ENCODE results near the gene PGPEP1.

Gene PGPEP1

DNA sequence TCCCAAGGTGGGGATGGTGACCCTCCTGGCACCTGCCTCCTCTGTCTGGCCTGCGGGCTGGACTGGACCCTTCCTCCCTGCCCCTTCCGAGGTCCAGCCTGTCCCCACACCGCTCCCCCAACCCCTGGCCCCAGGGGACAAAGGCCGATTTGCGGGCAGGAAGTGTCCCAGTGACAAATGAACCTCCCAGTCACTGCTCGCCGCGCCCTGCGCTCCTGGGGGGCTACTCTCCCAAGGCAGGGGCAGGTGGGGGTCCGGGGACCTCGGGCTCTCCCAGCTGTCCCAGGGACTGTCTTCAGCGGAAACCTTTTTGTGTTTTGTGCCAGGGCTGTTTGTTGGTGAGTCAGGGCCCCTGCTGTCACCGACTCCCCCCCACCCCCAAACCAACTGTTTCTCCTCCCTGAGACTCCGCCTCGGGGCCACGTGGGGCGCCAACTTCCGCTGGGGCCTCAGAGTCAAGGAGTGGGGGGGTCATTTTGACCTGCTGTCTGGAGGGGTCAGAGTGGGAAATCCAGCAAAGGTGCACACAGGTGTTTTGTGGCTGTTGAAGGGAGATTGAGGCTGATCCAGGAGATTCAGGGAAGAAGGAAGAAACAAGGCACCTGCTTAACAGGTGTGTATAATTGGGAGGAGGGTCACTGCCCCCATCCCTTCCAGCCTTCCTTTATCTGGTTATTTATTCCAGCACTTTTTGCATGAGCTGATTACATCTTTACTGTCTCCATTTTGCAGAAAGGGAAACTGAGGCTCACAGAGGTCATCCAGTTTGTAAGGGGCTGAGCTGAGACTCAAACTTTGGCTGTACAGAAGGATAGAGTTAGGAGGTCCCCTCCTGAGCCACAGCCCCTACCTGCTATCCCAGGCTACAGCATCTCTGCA is 831 bp downstream of the PGPEP1 start:
- peaks cover 16% of the 10 kb centered on the region for H3K4me1 Mint-ChIP-seq
- peak overlapping the region in 2 of 3 experiments; percentile 10 to 20 for H3K27ac Mint-ChIP-seq
- H3K4me3 Mint-ChIP-seq: peak overlapping the region; percentile 74 to 84 (median 75)
- peaks cover 4% of the 10 kb centered on the region for H3K36me3 Mint-ChIP-seq (ENCODE audit: low read depth)
- peaks cover 4% of the 10 kb centered on the region for H3K27me3 Mint-ChIP-seq (ENCODE audit: low read depth)
- TF ChIP-seq, protein P1, sequence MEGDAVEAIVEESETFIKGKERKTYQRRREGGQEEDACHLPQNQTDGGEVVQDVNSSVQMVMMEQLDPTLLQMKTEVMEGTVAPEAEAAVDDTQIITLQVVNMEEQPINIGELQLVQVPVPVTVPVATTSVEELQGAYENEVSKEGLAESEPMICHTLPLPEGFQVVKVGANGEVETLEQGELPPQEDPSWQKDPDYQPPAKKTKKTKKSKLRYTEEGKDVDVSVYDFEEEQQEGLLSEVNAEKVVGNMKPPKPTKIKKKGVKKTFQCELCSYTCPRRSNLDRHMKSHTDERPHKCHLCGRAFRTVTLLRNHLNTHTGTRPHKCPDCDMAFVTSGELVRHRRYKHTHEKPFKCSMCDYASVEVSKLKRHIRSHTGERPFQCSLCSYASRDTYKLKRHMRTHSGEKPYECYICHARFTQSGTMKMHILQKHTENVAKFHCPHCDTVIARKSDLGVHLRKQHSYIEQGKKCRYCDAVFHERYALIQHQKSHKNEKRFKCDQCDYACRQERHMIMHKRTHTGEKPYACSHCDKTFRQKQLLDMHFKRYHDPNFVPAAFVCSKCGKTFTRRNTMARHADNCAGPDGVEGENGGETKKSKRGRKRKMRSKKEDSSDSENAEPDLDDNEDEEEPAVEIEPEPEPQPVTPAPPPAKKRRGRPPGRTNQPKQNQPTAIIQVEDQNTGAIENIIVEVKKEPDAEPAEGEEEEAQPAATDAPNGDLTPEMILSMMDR (IDR thresholded peaks at IDR 0.05; ENCODE audit: unreplicated experiment in 3 of 3): no peak
- no peaks in the 10 kb centered on the region for H3K9me3 Mint-ChIP-seq

DNA sequence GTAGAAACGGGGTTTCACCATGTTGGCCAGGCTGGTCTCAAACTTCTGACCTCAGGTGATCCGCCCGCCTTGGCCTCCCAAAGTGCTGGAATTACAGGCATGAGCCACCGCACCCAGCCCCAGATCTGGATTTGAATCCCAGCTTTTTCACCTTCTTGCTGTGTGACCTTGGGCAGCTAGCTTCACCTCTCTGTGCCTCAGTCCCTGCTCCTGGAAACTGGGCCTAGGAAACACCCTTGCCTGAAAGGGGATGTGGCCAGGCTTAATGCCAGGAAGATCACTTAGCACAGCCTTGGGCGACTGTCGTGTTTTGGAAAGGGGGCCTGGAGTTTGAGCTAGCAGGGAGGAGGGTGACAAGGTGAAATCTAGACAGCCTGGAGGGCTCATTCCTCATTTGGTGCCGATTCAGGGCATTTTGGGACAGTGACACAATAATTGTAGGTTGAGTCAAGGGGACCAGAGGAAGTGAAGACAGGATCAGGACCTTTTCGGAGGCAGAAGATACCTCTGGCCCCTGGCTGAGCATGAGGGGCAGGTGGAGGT is 1.8 kb downstream of the PGPEP1 start:
- Mint-ChIP-seq H3K27me3 (ENCODE audit: low read depth) (peaks cover 2% of the 10 kb centered on the region), H3K36me3 (ENCODE audit: low read depth) (peaks cover 7% of the 10 kb centered on the region), H3K4me1 (peaks cover 20% of the 10 kb centered on the region), H3K9me3 (no peaks in the 10 kb centered on the region), H3K27ac (peak overlapping the region in 2 of 3 experiments; percentile 51 to 65), H3K4me3 (peak overlapping the region; percentile 74 to 84 (median 75))
- TF ChIP-seq, protein P1 (IDR thresholded peaks at IDR 0.05; ENCODE audit: unreplicated experiment in 3 of 3): no peak

GRCh38 chr19:18344582-18344950 is 4.2 kb downstream of the PGPEP1 start:
- TF ChIP-seq, protein P1 (IDR thresholded peaks at IDR 0.05; ENCODE audit: unreplicated experiment in 3 of 3): no peak
- H3K27me3 Mint-ChIP-seq (ENCODE audit: low read depth): no peaks in the 10 kb centered on the region
- H3K36me3 Mint-ChIP-seq (ENCODE audit: low read depth): peaks cover 7% of the 10 kb centered on the region
- peaks cover 18% of the 10 kb centered on the region for H3K4me1 Mint-ChIP-seq
- no peaks in the 10 kb centered on the region for H3K9me3 Mint-ChIP-seq
- peak overlapping the region in 2 of 3 experiments; percentile 66 to 67 for H3K4me3 Mint-ChIP-seq
- H3K27ac Mint-ChIP-seq: peak overlapping the region; percentile 54 to 87 (median 77)

- Mint-ChIP-seq H3K27ac (peak overlapping the region in 2 of 3 experiments; percentile 54 to 77), H3K27me3 (ENCODE audit: low read depth) (no peaks in the 10 kb centered on the region), H3K4me3 (no peak overlapping the region), H3K9me3 (no peaks in the 10 kb centered on the region), H3K36me3 (ENCODE audit: low read depth) (peaks cover 8% of the 10 kb centered on the region), H3K4me1 (peaks cover 15% of the 10 kb centered on the region)
- TF ChIP-seq, protein P1 (IDR thresholded peaks at IDR 0.05; ENCODE audit: unreplicated experiment in 3 of 3): no peak
Observed at GRCh38 chr19:18345296-18345695, 4.9 kb downstream of the PGPEP1 start.

DNA sequence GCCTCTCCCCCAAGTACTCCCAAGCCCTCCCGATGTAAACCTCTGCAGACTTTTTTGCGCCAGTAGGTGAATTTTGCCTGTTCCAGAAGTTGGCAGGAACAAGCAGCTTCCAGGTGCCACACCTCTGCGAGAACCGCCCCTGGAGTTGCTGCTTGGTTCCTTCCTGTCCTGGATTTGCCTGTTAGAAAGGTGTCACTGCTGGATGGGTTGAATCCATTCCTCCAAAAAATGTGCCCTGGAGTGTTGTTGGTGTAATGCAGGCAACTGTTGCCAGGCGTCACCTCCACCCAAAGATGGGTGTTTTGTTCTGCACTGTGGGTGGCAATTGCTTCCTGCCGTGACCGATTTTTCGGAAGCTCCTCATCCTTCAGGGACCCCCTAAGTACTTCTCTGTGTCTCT is 5.7 kb downstream of the PGPEP1 start:
- Mint-ChIP-seq H3K27me3 (ENCODE audit: low read depth) (no peaks in the 10 kb centered on the region), H3K4me3 (peak overlapping the region in 2 of 3 experiments; percentile 27 to 42), H3K9me3 (no peaks in the 10 kb centered on the region), H3K4me1 (peaks cover 15% of the 10 kb centered on the region), H3K27ac (peak overlapping the region in 2 of 3 experiments; percentile 54 to 67), H3K36me3 (ENCODE audit: low read depth) (peaks cover 11% of the 10 kb centered on the region)
- TF ChIP-seq, protein P1 (IDR thresholded peaks at IDR 0.05; ENCODE audit: unreplicated experiment in 3 of 3): no peak
